B cell (primary cell): ENCODE measurements around the gene WDFY2.

Experiments used
- EZH2 ChIP-seq: IDR thresholded peaks from 2 replicates; pipeline ENCODE4 v1.6.1; 2012; ENCODE audit warnings: borderline replicate concordance, low read depth, mild to moderate bottlenecking, moderate library complexity, low read length; ENCODE audit not compliant: insufficient read depth, poor library complexity, severe bottlenecking
- TF ChIP-seq, protein P1 (sequence below): fragments of 200-600 bp; IDR thresholded peaks from one replicate; pipeline ENCODE4 v1.8.0; 2022; ENCODE audit warnings: antibody characterized with exemption, mild to moderate bottlenecking

GRCh38 chr13:51549593-51549992 is 34.7 kb upstream of the WDFY2 start:
- no peak for TF ChIP-seq EZH2
- TF ChIP-seq, protein P1, sequence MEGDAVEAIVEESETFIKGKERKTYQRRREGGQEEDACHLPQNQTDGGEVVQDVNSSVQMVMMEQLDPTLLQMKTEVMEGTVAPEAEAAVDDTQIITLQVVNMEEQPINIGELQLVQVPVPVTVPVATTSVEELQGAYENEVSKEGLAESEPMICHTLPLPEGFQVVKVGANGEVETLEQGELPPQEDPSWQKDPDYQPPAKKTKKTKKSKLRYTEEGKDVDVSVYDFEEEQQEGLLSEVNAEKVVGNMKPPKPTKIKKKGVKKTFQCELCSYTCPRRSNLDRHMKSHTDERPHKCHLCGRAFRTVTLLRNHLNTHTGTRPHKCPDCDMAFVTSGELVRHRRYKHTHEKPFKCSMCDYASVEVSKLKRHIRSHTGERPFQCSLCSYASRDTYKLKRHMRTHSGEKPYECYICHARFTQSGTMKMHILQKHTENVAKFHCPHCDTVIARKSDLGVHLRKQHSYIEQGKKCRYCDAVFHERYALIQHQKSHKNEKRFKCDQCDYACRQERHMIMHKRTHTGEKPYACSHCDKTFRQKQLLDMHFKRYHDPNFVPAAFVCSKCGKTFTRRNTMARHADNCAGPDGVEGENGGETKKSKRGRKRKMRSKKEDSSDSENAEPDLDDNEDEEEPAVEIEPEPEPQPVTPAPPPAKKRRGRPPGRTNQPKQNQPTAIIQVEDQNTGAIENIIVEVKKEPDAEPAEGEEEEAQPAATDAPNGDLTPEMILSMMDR: no peak
